Prostate gland (tissue), 2 donors: Measurements from ENCODE around the gene DNAI2. TPM values are rescaled to one million over a fixed set of nuclear protein-coding genes. Genes with fewer than 3 reads are reported as not detected.

ENCODE experiments used
- DNase-seq: peaks from one replicate; pipeline ENCODE4 v3.0.0-alpha.2; 2019; ENCODE audit warnings: low spot score
- H3K27ac ChIP-seq, 2 donors: fragments of 200-600 bp; sonication (generic); 2 replicates each; pipeline ENCODE4 v1.5.1; 2017 to 2019
- H3K27me3 ChIP-seq: fragments of 200-600 bp; sonication (generic); replicated peaks from 2 replicates; pipeline ENCODE4 v1.5.1; 2019; ENCODE audit not compliant: insufficient read depth
- H3K36me3 ChIP-seq, 2 donors: fragments of 200-600 bp; sonication (generic); 1 replicate in 1 of 2; 2 replicates in 1 of 2; pipeline versions ENCODE4 v1.5.1 to v1.8.1; 2017 to 2019
- H3K4me1 ChIP-seq: fragments of 200-600 bp; sonication (generic); replicated peaks from 2 replicates; pipeline ENCODE4 v1.5.1; 2019
- H3K4me3 ChIP-seq, 2 donors: fragments of 200-600 bp; sonication (generic); 2 replicates each; pipeline ENCODE4 v1.5.1; 2017 to 2019
- H3K9me3 ChIP-seq: fragments of 200-600 bp; sonication (generic); 2 replicates; pipeline ENCODE4 v1.5.1; 2017
- CTCF ChIP-seq, 4 experiments: fragments of 200-600 bp in 2 of 4; fragments of 450-650 bp in 2 of 4; sonication (generic) in 2 of 4; IDR thresholded peaks; 1 replicate in 3 of 4; 2 replicates in 1 of 4; pipeline ENCODE4 v1.5.1; 2016 to 2019; ENCODE audit warnings: antibody characterized with exemption in 4 of 4, mild to moderate bottlenecking in 2 of 4, moderate library complexity in 2 of 4
- POLR2A ChIP-seq: fragments of 450-650 bp; IDR thresholded peaks from one replicate; pipeline ENCODE4 v1.6.1; 2016; ENCODE audit warnings: antibody characterized with exemption, mild to moderate bottlenecking
- POLR2AphosphoS5 ChIP-seq: sonication (generic); formaldehyde crosslinking; IDR thresholded peaks from one replicate; pipeline ENCODE4 v1.6.1; 2017; ENCODE audit warnings: antibody characterized with exemption
- WGBS: methylation state at CpG from one replicate; pipeline ENCODE4 v1.1.5; 2018; 5-methylcytosine and 5-hydroxymethylcytosine counted together
- intact Hi-C: fragments of 100-400 bp; cut with DNase I; formaldehyde crosslinking; loops from one replicate; pipeline ENCODE4 v1.14.2; 2022
- total RNA-seq, 2 donors: library from RNA; depleted of rRNA; stranded (reverse); fragments of >200 nt; gene quantifications; one replicate each; pipeline ENCODE4 v1.1.0, GENCODE V29; 2016

Gene DNAI2
- total RNA-seq, 2 donors from 2014 or later = 4.3 TPM; not detected in 1

- Histone ChIP-seq H3K4me3 (no peak overlapping the region), H3K36me3 (no peaks in the 10 kb centered on the region), H3K27ac (no peak overlapping the region), H3K4me1 (no peaks in the 10 kb centered on the region), H3K9me3 (no peaks in the 10 kb centered on the region), H3K27me3 (no peaks in the 10 kb centered on the region)
- DNase-seq = no peak
- intact Hi-C loops = no loop called here
- 44% methylated on average over 9 of the region's 9 CpGs for WGBS
- no peak for TF ChIP-seq CTCF (IDR thresholded peaks at IDR 0.05)
- TF ChIP-seq POLR2AphosphoS5 = no peak
- no peak for TF ChIP-seq POLR2A
Measured at GRCh38 chr17:74282587-74283370, 8.7 kb downstream of the DNAI2 start.

- Histone ChIP-seq H3K27ac (no peak overlapping the region), H3K27me3 (no peaks in the 10 kb centered on the region), H3K4me3 (no peak overlapping the region), H3K4me1 (no peaks in the 10 kb centered on the region), H3K36me3 (no peaks in the 10 kb centered on the region), H3K9me3 (no peaks in the 10 kb centered on the region)
- WGBS = 85% methylated on average over 4 of the region's 4 CpGs
- DNase-seq = no peak
- intact Hi-C loops = no loop called here
- TF ChIP-seq POLR2AphosphoS5 (no peak), POLR2A (no peak), CTCF (IDR thresholded peaks at IDR 0.05) (no peak)
Measured at GRCh38 chr17:74283371-74283673, 9.3 kb downstream of the DNAI2 start.

GRCh38 chr17:74287031-74287602 lies 13.1 kb downstream of the DNAI2 start:
- DNase-seq = no peak
- H3K4me3 ChIP-seq = no peak overlapping the region
- H3K27ac ChIP-seq = no peak overlapping the region
- no peak for TF ChIP-seq POLR2A
- no peak for TF ChIP-seq POLR2AphosphoS5
- no peaks in the 10 kb centered on the region for H3K9me3 ChIP-seq
- H3K36me3 ChIP-seq = no peaks in the 10 kb centered on the region
- no peaks in the 10 kb centered on the region for H3K27me3 ChIP-seq
- intact Hi-C loops = no loop called here
- WGBS = 91% methylated on average over 14 of the region's 14 CpGs
- no peaks in the 10 kb centered on the region for H3K4me1 ChIP-seq

- no peak overlapping the region for H3K4me3 ChIP-seq
- TF ChIP-seq POLR2AphosphoS5 (no peak), POLR2A (no peak), CTCF (IDR thresholded peaks at IDR 0.05) (no peak)
- no peaks in the 10 kb centered on the region for H3K9me3 ChIP-seq
- no peak for DNase-seq
- H3K27ac ChIP-seq = no peak overlapping the region
- no peaks in the 10 kb centered on the region for H3K4me1 ChIP-seq
- no peaks in the 10 kb centered on the region for H3K27me3 ChIP-seq
- WGBS = 78% methylated on average over 5 of the region's 5 CpGs
- H3K36me3 ChIP-seq = no peaks in the 10 kb centered on the region
- intact Hi-C loops = no loop called here
Measured at GRCh38 chr17:74288785-74289184, 14.8 kb downstream of the DNAI2 start.

GRCh38 chr17:74289688-74290087 lies 15.7 kb downstream of the DNAI2 start:
- Histone ChIP-seq H3K36me3 (no peaks in the 10 kb centered on the region), H3K9me3 (no peaks in the 10 kb centered on the region), H3K27me3 (no peaks in the 10 kb centered on the region), H3K4me3 (no peak overlapping the region), H3K27ac (no peak overlapping the region), H3K4me1 (no peaks in the 10 kb centered on the region)
- 79% methylated on average over 11 of the region's 11 CpGs for WGBS
- intact Hi-C loops = no loop called here
- DNase-seq = no peak
- TF ChIP-seq POLR2AphosphoS5 (no peak), POLR2A (no peak)

- intact Hi-C loops = no loop called here
- TF ChIP-seq CTCF (IDR thresholded peaks at IDR 0.05) (no peak), POLR2A (no peak), POLR2AphosphoS5 (no peak)
- no peak overlapping the region for H3K4me3 ChIP-seq
- peak; percentile 12 for DNase-seq
- H3K27ac ChIP-seq = no peak overlapping the region
- H3K27me3 ChIP-seq = no peaks in the 10 kb centered on the region
- 42% methylated on average over 11 of the region's 11 CpGs for WGBS
- no peaks in the 10 kb centered on the region for H3K9me3 ChIP-seq
- no peaks in the 10 kb centered on the region for H3K4me1 ChIP-seq
- no peaks in the 10 kb centered on the region for H3K36me3 ChIP-seq
Measured at GRCh38 chr17:74290340-74290739, 16.3 kb downstream of the DNAI2 start.
